HG02973 (cell line): ENCODE data around the gene SPATS2L.
A peak's percentile ranks its signal among the peaks of the same experiment; 100 is the strongest.

Source experiments
- ATAC-seq: cut with Tn5 transposase; IDR thresholded peaks from one replicate; pipeline ENCODE4 v1.9.1; 2021; ENCODE audit warnings: moderate library complexity; ENCODE audit not compliant: unreplicated experiment

Gene SPATS2L

DNA sequence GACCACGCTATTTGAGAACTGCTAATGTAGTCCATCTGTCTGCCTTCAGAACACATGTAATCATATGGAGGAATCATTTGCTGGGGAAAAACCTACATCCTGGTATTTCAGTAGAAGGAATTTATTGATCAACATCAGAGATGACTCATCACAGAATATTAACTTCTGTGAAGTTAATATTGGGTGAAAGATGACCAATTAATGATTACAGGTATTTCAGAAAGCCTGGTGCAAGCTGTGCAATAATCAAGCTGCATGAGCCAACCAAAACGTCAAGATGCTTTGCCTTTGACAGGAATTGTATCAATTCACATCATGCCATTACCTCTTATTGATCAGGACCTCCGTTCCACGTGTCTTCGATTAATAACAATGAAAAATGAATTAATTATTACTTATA is 9.4 kb upstream of the SPATS2L start:
- ATAC-seq: no peak

DNA sequence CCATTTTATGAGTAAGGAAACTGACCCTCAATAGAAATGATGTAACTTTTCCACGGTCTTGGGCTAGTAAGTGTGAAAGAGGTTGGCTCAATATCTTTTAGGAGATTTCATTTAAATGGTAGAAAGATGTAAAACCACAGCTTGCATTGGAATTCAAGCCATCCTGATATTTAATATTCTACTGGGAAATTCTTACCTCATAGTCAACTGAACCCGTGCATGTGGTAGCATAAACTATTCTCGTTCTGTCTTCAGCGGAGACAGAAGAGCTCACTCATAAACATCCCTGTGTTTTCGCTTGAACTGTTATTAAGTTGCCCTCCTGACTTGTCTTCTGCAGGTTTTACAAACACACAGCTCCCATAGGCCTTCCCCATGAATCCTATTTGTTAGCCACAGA is 8.5 kb upstream of the SPATS2L start:
- no peak for ATAC-seq

DNA sequence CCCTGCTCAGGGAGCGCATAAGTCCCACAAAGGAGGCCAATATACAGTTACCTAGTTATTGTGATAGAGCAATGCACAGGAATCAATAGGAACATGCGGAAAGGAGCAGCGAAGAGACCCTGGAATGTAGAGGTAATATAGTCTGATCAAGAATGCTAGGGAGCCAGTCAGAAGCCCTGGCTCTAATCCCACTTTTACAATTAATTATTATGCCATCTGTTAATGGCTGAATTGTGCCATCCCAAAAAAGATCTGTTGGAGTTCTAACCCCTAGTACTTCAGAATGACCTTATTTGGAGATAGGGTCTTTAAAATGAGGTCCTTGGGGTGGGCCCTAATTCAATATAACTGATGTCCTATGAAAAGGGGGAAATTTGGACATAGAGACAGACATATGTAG is 7.7 kb upstream of the SPATS2L start:
- no peak for ATAC-seq

DNA sequence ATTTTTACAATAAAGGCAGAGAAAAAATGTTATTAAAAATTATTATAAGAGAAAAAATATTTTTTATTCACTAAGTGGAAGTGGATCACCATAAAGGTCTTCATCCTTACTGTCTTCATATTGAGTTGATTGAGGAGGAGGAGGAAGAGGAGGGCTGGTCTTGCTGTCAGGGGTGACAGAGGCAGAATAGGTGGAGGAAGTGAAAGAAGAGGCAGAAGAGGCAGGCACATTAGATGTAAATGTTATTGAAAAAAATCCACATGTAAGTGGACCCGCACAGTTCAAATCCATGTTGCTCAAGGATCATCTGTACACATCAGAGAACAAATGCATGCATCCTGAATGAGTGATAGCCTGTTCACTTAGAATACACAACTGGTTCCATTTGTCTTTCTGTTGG is 6.4 kb upstream of the SPATS2L start:
- ATAC-seq: no peak

DNA sequence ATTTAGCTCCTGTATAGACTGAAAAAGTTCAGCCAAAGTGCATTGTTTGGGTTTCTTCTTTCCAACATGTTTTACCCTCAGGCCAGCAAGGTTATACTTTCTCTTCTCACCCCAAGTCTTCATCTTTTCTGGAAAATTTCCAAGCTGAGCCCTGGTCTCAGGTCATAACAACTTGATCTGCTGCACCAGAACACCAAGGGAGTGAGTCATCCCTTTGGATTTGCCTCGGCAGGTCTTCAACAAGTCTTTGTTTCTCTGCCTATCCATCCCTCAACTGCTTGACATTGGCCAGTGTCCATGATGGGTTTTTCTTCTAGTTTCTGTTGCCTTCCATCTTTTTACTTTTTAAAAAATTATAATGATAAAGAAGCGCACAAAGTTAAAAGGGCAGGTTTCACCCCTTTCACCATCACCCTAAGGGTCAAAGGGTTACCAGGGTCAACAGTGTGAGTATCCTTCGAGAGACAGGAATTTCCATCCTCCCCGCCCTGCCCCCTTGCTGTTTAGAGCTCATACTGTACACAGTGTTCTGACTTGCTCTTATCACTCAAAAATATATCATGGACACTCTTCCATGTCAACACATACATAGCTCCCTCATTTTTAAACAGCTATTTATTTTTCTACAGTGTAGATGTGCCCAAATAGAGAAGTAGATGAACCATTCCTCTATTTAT is 5.7 kb upstream of the SPATS2L start:
- no peak for ATAC-seq

DNA sequence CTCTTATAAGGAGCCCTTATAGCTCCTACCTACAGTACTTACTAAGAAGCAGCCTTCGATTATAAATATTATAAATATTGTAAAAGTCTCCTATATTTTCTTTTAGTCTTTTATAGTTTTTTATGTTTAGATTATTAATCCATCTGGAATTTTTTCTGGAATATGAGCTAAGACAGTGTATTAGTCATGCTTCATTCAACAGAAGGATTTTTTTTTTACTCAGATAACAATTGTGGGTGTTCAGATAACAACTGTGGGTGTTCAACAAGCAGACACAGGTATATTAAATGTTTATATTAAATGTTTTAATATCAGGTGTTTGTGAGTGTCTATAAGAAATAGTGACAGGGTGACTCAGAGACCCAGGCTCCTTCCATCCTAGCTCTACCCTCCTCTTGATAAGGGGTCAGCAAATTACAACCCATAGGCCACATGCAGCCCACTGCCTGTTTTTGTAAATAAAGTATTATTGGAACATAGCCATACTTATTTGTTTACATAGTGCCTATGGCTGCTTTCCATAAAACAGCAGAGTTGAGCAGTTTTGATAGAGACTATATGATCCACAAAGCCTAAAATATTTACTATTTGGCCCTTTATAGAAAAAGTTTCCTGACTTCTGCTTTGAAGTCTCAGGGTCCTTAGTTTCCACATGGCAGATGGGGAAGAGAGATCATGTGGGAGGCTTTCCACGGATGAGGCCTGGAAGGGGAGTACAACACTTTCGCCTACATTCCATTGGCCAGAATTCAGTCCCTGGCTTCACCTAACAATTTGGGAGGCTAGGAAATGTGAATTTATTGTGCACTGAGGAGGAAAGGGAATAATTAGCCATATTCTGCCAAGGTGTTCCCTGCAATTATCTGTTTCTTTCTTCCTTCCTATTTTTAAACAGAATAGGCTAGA is 4.3 kb upstream of the SPATS2L start:
- no peak for ATAC-seq

DNA sequence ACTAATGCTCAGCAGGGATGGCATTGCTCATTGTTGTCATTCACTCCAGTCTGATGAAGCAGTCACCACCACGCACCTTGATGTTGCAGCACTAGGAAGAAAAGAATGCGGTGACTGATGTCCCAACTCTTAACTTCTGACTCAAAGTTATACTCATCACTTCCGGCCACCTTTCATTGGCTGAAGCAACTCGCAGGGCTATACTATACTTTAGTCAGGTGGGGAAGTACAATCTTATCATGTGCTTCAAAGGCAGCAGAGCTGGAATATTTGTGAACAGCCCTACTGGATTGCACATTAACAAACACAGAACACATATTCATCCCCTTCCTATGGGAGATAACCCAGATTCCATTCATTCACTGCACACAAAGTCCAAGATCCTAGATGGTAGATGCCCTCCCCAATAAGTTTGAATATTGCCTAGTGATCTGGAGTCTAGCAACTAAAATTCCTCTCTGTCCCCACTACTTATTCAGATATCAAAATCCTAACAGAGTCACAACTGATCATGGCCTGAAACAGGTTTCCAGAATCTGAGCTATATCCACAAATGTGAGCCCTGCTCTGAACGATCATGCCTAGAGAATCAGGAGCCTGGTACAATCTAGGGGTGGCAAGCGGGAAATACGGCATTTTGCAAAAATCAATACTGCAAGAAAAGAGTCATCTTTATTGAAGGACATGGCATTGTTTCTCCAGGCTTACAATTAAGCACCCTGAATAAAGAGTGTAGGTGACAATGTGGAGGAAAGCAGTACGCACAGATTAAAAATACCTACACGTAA is 3.4 kb upstream of the SPATS2L start:
- ATAC-seq: no peak

DNA sequence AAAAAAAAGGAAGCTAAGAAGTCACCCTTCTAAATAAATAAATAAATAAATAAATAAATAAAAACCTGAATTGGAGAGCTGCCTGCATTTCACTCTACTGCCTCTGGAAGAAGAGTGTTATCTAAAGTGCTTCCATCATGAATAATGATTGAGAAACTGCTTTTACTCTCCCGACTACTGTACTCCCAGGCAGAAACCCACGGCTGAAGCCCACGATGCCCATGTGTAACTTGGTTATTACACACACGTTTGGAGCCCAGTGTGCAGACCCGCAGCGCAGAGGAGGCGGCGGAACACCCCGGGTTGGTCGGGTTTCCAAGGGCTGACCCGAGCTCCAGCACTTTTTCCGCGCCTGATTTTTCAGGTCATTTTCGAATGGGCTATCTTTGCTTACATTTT is 697 bp upstream of the SPATS2L start:
- ATAC-seq: no peak

DNA sequence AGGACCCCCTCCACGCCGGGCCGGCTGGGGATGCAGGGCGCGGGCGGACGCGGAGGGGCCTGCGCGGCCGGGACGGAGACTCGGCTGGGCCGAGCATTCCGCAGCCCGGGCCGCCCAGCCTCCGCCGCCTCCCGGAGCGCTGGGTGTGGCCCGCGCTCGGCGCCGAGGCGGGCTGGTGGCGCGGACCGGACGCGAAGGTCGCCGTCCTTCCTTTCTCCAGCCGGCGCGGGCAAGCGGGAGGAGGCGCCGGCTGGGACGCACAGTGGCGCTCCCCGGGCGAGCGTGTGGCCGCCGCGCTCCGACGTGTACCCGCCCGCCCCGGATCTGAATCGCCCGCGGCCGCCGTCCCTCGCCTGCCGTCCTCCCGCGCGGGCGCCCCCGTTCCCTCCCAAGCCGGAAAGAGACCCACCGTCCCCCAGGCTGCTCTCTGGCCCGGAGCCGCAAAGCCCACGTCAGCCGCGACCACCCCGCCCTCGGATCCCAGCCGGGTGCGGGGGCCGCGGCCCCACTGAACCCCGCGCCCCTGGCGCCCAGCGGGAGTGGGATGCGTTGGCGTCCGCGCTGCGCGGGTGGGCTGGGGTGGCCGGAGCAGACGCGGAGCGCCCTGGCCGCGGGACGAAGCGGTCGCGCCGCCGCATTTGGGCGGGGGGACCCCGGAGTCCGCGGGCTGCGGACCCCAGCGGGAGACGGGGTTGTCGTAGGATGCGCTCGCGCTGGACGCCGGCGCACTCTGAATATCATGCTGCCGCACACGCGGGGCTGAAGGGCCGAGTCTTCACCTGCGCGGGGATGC is 634 bp downstream of the SPATS2L start:
- peak; percentile 50 for ATAC-seq

DNA sequence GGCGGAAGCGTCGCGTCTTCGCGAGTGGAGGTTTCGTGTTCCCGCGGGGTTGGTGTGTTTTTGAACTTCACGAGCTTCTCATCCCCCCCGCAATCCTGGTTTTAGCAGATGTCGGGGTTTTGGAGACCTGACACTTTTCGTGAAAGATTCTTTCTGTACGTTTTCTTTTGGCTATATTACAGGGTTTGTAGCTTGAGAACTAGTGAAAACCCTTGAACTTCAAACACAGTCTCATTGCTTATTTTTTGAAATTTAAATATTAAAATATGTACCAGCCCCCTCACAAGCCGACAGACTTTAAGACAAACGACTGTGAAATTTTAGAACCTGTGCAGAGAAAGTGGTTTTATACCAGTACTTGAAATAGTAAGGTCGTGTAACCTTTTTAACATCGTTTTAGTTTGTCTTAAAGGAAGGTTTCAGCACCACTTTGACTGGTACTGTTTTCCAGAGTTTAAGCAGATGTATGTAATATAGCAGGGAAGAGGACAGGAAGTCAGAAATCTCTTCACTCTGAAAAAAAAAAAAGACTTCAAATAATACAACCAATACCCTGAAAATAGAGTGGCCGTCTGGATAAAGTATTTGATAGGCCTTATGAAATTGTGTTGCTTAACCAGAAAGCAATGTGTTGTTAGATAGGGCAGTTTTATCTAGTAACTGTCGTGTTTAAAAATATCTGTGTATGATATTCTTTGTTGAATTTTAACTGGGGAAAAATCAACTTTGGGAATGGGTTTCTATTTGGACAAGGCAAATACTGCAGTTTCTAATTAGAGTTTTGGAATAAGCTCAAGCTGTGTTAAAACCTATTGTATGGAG is 1.4 kb downstream of the SPATS2L start:
- no peak for ATAC-seq

DNA sequence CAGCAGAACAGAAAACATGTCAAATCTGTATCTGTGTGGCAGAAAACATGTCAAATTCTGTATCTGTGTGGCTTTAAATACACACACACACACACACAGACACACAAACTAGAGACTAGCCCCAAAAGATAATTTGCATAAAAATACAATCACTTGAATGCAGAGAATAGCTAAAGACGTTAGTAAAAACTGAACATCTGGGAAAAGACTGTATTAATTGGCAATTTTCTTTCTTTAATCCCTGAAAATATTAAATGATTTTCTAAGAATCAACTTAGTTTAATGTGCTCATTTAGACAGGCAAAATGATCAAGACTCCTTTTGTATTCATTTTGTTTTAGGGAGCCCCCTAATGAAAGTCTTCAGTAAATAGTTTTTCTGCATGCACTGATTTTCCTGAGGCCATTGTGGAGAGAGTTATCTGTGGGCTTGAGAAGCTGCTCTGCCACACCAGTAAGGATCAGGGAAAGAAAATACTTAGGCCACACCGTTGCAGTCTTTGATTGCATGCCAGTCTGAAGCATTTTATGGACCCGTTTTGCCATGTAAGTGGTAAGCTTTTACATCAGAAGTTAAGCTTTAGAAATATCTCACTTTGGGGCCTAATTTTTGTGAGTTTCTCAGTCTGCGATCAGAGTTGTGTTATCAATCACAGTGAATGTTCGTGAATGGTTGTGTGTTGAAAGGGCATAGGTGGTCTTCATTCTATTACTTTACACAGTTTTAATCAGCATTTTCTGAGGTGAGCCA is 2.2 kb downstream of the SPATS2L start:
- no peak for ATAC-seq

DNA sequence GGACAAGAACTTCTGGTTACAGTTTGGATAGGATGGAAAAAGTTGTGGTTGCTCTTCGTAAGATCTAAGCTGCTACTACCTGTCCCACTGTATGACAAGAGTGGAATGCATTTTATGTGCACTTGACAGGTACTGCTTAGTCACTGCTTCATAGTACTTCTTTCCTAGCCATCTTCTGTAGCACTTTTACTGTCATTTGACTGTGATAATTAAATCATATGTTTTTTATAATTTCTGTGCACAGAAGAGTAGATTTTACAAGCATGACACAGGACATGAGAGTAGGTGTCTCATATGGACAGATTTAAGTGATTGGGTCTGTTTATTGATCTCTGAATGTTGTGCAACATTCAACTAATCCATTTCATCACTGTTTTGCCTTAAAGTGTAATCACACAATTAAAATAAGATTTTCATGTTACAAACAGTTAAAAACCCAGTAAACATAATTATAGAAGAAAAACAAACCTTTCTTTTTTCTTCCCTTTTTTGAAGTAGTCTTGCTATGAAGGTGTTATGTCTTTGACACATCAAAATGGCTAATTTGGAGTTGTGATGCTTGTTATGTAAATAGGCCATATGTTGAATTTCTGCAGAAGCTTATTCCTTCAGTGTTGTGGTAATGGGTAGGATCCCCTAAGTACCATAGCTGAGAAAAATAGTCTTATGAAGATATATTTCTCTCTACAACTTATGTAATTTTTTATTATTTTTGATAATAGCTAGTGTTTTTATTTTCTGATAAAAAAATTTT is 3.0 kb downstream of the SPATS2L start:
- no peak for ATAC-seq

DNA sequence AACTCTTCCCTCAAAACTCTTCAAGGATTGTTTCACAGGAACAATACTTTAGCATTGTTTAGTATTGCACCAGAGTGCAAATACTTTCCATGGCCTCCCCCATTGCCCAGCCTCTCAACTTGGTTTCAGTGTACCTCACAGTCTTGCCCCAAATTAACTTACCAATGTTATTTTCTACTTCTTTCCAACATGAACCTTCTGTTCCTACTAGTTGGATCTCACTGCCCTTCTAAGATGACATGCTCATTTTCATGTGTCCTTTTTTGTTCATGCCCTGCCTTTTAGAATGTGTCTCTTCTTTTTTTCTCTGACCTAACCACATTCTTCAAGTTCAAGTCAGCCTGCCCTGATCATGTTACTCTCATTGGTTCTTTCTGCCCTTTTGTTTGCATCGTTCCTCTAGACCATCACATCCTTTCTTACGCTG is 4.1 kb downstream of the SPATS2L start:
- ATAC-seq: no peak

DNA sequence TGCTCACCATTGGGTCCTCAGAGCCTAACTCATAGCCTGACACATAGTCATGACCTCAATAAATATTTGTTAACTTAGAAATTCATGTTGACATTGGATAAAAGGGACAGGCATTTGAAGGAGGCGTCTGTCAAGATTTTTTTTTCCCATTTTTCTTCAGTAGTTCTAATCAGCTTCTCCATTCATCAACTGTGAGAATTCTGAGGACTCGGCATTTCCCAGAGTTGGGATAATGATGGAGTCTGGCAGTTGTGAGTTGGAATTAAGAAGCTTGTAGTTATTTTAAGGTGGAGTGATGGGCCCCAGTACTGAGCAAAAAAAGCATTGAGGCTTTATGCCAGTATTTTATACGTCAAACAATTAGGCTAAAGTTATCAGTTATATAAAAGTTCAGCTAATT is 4.6 kb downstream of the SPATS2L start:
- no peak for ATAC-seq

DNA sequence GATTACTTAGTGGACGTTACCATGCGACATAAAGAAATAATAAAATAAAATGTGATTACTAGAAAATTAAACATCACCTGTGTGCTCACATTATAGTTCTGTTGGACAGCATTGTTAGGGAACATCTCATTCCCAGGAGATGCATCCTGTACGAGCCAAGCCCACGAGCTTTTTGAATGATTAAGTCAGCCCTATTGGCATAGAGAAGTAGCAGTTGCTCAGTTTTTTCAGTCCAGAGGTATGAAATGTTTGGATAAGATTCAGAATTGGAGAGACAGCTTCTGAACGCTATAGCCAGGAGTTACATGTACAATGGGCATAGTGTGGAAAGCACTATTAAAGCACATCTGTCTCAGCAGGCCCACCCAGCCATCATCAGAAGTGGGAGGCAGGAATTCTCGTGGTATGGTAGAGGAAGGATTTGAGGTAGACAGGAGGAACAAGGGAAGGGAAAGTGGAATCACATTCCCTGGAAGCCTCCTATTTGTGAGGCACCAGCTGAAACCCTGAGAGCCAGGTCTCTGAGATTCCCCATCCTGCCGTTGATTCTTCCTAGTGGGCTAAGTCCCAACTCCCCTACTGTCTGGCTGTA is 8.6 kb downstream of the SPATS2L start:
- no peak for ATAC-seq

DNA sequence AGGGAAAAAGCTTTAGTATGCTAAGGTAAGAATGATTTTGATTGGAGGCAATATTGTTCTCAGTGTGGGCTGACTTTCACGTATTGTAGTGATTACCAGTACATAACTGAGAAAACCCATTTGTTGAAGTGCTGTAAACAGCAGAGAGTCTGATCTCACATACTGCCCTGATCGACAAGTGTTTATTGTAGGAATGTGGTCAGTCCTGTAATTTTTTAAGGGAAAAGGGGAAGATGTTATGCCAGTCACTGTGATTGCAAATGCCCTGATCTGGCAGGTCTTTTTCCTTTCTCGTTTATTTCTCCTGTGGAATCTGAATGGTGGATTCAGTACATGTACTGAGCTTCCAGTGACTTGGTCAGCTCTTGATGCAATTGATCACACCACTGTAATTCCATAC is 11.5 kb downstream of the SPATS2L start:
- ATAC-seq: no peak

DNA sequence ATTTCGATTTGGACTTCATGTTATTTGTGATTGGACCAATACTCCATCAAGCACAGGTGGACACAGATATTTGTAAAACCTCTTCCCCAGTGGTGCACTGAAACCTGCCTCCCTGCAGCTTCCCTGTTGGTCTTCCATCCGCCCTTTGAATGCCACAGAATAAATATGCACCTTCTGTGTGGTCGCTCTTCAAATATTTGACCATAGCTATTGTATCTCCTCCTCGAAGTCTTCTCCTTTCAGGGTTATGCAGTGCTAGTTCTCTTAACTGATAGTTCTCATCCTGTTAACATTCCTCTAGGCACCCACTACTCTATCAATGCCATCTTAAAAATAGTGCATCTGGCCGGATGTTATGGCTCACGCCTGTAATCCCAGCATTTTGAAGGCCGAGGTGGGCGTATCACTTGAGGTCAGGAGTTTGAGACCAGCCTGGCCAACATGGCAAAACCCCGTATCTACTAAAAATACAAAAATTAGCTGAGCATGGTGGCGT is 12.5 kb downstream of the SPATS2L start:
- ATAC-seq: no peak
